GM12875 (cell line): Measurements from ENCODE around the gene DOCK4.

Experiments
- H3K4me3 ChIP-seq: one replicate; pipeline ENCODE4 v1.5.1; 2011; ENCODE audit warnings: low read depth, low read length, control low read depth
- TF ChIP-seq, protein P1 (sequence below): IDR thresholded peaks from 2 replicates; pipeline ENCODE4 v1.5.1; 2011; ENCODE audit warnings: low read depth, mild to moderate bottlenecking, control low read depth, inconsistent platforms, low read length, moderate library complexity, borderline replicate concordance; ENCODE audit not compliant: insufficient read depth

The DOCK4 gene

DNA sequence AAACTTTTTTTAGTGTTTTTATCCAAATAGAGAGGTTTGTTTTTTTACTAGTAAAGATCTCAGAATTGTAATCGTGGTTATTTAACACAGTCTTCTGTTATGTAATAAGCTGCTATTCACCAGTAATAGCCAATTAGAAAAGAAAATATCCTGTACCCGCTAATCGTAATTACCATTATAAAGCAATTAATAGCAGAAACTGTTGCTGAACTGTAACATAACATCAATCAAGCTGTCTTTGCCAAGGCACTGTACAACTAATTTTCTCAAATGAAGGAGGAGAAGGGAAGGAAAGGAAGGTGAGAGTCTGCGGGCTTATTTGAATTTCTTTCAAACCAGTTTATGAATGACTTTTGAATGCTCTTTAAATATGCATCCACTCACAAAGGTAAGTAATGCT lies 9.6 kb upstream of the DOCK4 start:
- no peak overlapping the region for H3K4me3 ChIP-seq
- TF ChIP-seq, protein P1, sequence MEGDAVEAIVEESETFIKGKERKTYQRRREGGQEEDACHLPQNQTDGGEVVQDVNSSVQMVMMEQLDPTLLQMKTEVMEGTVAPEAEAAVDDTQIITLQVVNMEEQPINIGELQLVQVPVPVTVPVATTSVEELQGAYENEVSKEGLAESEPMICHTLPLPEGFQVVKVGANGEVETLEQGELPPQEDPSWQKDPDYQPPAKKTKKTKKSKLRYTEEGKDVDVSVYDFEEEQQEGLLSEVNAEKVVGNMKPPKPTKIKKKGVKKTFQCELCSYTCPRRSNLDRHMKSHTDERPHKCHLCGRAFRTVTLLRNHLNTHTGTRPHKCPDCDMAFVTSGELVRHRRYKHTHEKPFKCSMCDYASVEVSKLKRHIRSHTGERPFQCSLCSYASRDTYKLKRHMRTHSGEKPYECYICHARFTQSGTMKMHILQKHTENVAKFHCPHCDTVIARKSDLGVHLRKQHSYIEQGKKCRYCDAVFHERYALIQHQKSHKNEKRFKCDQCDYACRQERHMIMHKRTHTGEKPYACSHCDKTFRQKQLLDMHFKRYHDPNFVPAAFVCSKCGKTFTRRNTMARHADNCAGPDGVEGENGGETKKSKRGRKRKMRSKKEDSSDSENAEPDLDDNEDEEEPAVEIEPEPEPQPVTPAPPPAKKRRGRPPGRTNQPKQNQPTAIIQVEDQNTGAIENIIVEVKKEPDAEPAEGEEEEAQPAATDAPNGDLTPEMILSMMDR, result no peak

DNA sequence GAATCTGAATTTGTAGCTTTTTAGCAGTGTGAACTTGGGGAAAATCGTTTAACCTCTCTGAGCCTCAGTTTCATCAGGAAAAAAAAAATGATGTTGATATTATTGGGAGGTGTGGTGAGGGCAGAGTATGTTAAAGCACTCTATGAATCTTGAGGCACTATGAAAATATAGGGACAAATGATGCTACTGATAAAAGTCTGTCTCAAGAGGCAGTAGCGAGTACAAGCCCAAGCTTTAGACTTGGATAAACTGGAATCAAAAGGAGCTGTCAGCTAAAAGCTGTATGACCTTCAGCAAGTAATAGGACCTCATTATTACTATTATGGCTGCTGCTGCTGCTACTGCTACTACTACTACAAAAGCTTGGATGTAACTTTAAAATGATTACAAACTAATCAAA lies 8.7 kb upstream of the DOCK4 start:
- TF ChIP-seq, protein P1, result no peak

DNA sequence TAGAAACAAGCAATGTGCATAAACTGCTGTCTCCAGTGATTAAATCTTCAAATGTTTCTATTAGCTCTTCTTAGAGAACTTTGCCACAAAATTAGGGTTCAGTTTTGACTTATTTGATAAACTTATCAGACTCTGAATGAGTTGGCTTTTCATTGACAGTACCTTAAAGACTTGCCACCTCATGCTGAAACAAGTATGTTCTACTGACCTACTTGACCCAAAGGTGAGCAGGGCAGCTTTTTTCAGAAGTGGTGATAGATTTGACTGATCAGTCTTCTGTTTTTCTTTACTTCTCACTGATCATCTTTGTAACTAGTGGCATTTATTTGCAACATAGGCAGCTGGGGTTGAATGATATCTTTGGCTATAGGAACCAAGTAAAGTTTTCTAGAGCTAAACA lies 8.1 kb upstream of the DOCK4 start:
- TF ChIP-seq, protein P1, result no peak
- no peak overlapping the region for H3K4me3 ChIP-seq

More for the DNA sequence above, 8.7 kb upstream of the DOCK4 start:
- H3K4me3 ChIP-seq, result no peak overlapping the region

DNA sequence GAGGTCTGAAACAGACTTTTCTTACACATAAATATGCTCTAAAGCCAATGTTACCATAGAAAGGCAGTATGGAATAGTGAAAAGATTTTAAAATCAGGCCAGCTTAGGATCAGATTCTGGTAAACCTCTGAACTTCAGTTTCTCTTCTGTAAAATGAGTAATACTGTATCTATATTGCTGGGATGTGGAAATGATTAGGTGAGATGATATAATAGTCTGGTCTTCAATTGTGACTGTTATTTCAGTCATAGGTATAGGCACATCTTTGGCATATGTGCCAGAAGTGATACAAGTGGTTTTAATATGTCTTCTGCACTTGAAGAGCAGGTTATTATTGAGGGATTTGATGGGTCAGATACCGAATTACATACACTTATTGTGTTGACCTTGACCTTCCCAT lies 7.5 kb upstream of the DOCK4 start:
- H3K4me3 ChIP-seq, result no peak overlapping the region
- TF ChIP-seq, protein P1, result no peak

DNA sequence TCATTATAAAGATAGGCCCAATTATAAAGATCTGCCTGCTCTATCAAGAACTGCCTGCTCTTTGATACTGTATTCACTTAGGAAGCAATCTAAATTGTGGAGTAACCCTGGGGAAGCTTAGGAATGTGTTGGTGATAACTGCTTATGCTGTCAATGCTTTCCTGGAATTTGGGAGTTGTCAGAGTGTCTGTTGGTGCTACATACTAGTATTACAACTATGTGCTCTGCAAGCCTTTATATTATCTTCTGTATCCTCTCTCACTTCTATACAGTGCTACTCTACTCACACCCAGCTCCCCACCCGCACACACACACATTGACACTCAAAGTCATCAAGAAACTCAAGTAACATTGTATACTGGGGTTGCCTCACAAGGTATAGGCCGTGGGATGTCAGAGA lies 6.4 kb upstream of the DOCK4 start:
- TF ChIP-seq, protein P1, result no peak
- H3K4me3 ChIP-seq, result no peak overlapping the region

DNA sequence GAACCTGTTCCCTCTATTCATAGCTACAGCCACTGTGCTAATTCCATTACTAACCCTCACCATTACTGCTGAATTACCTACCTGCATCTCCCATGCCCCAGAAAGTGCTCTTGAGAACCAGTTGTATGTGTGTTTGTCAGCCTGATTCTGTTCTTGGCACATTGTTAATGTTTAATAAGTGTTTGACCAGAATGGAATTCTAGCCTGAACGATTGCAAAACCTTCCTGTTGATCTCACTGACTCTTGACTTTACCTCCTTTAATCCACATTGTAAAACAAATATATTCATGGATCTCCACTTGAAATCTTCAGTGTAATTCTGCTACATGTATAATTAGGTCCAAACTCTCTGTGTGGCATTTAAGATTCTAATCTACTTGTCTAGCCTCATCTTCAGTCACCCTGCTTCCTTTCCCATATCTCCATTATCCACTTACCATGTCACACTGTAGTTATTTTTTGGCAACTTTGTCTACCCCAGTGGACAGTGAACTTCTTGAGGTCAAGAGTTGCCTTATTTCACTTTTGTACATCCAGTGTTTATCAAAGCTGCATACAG lies 5.2 kb upstream of the DOCK4 start:
- TF ChIP-seq, protein P1, result no peak
- no peak overlapping the region for H3K4me3 ChIP-seq

DNA sequence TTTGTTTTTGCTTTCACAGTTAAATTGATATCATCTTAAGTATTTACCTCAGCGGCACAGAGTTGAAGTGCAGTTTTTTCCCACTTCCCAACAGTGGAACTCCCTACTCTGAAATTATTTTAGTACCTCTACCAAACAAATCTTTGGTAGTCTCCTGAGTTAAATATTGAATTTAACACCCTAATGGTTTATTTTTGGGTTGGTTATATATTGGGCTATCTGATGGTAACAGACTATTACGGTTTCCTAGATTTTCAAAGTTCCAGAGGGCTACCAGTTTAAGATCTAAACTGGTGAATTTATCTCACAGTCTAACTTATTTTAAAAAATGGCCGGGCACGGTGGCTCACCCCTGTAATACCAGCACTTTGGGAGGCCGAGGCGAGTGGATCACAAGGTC lies 1.6 kb upstream of the DOCK4 start:
- H3K4me3 ChIP-seq, result no peak overlapping the region
- TF ChIP-seq, protein P1, result no peak
